Upper lobe of left lung (tissue), 6 donors: ENCODE results near the gene ALS2CL. TPM values are rescaled to one million over a fixed set of nuclear protein-coding genes. Genes with fewer than 3 reads are reported as not detected.

Source experiments
- ATAC-seq, 2 donors: fragments of 200-7000 bp; cut with Tn5 transposase; one replicate each; pipeline ENCODE4 v1.9.1; 2022; ENCODE audit warnings: mild to moderate bottlenecking in 2 of 2, moderate library complexity in 2 of 2; ENCODE audit not compliant: low FRiP score in 2 of 2
- DNase-seq, 2 donors: peaks; one replicate each; pipeline ENCODE4 v3.0.0-alpha.2; 2019 to 2020
- H3K27ac ChIP-seq, 4 donors: fragments of 200-600 bp; sonication (generic); one replicate each; pipeline ENCODE4 v1.5.1; 2016 to 2019
- H3K27me3 ChIP-seq, 4 donors: fragments of 200-600 bp; sonication (generic); one replicate each; pipeline ENCODE4 v1.5.1; 2017 to 2019
- H3K36me3 ChIP-seq, 4 donors: fragments of 200-600 bp; sonication (generic); one replicate each; pipeline ENCODE4 v1.5.1; 2016 to 2019
- H3K4me1 ChIP-seq, 4 donors: fragments of 200-600 bp; sonication (generic); one replicate each; pipeline ENCODE4 v1.5.1; 2018 to 2019
- H3K4me3 ChIP-seq, 4 donors: fragments of 200-600 bp; sonication (generic); one replicate each; pipeline ENCODE4 v1.5.1; 2017 to 2019; ENCODE audit warnings: mild to moderate bottlenecking in 2 of 4, moderate library complexity in 1 of 4
- H3K9me3 ChIP-seq, 4 donors: fragments of 200-600 bp; sonication (generic); one replicate each; pipeline ENCODE4 v1.5.1; 2018 to 2019
- EP300 ChIP-seq, 4 donors: sonication (generic); formaldehyde crosslinking; IDR thresholded peaks; one replicate each; pipeline ENCODE4 v1.5.1; 2017; ENCODE audit warnings: antibody characterized with exemption in 4 of 4, control low read depth in 2 of 4
- POLR2A ChIP-seq, 4 donors: fragments of 450-650 bp; IDR thresholded peaks; one replicate each; pipeline ENCODE4 v1.5.1; 2016 to 2017; ENCODE audit warnings: antibody characterized with exemption in 4 of 4, mild to moderate bottlenecking in 2 of 4
- POLR2AphosphoS5 ChIP-seq, 2 donors: sonication (generic); formaldehyde crosslinking; IDR thresholded peaks; one replicate each; pipeline ENCODE4 v1.5.1; 2017; ENCODE audit warnings: antibody characterized with exemption in 2 of 2
- WGBS, 2 donors: methylation state at CpG; one replicate each; pipeline ENCODE4 v1.1.5; 2017 to 2018; 5-methylcytosine and 5-hydroxymethylcytosine counted together
- total RNA-seq, 6 donors: library from RNA; depleted of rRNA in 4 of 6; stranded (reverse); fragments of >200 nt in 4 of 6; gene quantifications; one replicate each; pipeline versions ENCODE4 v1.1.0 to v1.2.1, GENCODE V29; 2016 to 2021
- TF ChIP-seq, protein P1 (sequence below), 6 experiments: fragments of 450-650 bp in 4 of 6; fragments of 200-600 bp in 2 of 6; sonication (generic) in 2 of 6; IDR thresholded peaks; one replicate each; pipeline ENCODE4 v1.5.1; 2016 to 2019; ENCODE audit warnings: antibody characterized with exemption in 6 of 6
- donor health status: DM: no; HTN: no; CAD: no; lungs with moderate emphysema.
- donor health status: DM: no; HTN: yes; CAD: no; lungs with severe emphysema.

ALS2CL gene
- total RNA-seq, 6 donors from 2014 or later, result 54.2 to 299 (median 66.9) TPM

DNA sequence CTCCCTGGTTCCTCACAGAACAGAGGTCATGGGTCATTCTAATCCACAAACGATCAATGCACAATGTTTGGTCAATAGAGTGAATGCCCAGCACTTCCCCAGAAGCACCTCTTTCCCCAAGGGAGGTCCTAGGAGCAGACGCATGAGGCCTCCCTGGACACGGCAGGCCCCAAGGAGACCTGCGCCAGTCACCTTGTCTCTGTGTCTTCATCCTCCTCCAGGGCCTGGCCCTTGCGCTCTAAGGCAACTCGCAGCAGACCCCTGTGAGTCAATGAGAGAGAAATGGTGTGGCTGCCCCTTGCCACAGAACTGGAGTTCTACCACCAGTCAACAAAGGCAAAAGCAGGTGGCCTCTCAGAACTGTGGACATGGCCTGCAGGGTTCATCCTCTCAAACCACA is 18.1 kb downstream of the ALS2CL start:
- Histone ChIP-seq H3K36me3 (peaks cover 2 to 90% (median 37%) of the 10 kb centered on the region in 4 donors), H3K4me3 (no peak overlapping the region), H3K27ac (no peak overlapping the region), H3K9me3 (no peaks in the 10 kb centered on the region), H3K4me1 (no peaks in the 10 kb centered on the region), H3K27me3 (no peaks in the 10 kb centered on the region)
- TF ChIP-seq, protein P1, sequence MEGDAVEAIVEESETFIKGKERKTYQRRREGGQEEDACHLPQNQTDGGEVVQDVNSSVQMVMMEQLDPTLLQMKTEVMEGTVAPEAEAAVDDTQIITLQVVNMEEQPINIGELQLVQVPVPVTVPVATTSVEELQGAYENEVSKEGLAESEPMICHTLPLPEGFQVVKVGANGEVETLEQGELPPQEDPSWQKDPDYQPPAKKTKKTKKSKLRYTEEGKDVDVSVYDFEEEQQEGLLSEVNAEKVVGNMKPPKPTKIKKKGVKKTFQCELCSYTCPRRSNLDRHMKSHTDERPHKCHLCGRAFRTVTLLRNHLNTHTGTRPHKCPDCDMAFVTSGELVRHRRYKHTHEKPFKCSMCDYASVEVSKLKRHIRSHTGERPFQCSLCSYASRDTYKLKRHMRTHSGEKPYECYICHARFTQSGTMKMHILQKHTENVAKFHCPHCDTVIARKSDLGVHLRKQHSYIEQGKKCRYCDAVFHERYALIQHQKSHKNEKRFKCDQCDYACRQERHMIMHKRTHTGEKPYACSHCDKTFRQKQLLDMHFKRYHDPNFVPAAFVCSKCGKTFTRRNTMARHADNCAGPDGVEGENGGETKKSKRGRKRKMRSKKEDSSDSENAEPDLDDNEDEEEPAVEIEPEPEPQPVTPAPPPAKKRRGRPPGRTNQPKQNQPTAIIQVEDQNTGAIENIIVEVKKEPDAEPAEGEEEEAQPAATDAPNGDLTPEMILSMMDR (IDR thresholded peaks at IDR 0.05), result no peak
- TF ChIP-seq EP300 (IDR thresholded peaks at IDR 0.05), result no peak
- no peak for TF ChIP-seq POLR2AphosphoS5 (IDR thresholded peaks at IDR 0.05)
- no peak for TF ChIP-seq POLR2A (IDR thresholded peaks at IDR 0.05)
- no peak for DNase-seq
- ATAC-seq, result no peak
- WGBS, 2 donors, result 93 to 95% methylated on average over 6 of the region's 6 CpGs

GRCh38 chr3:46674031-46674845 is 19.2 kb downstream of the ALS2CL start:
- WGBS, 2 donors, result 91 to 97% methylated on average over 10 to 11 of the region's 12 CpGs
- no peaks in the 10 kb centered on the region for H3K4me1 ChIP-seq
- H3K27ac ChIP-seq, result no peak overlapping the region
- no peak overlapping the region for H3K4me3 ChIP-seq
- H3K27me3 ChIP-seq, result no peaks in the 10 kb centered on the region
- no peak for TF ChIP-seq EP300 (IDR thresholded peaks at IDR 0.05)
- TF ChIP-seq POLR2AphosphoS5 (IDR thresholded peaks at IDR 0.05), result no peak
- TF ChIP-seq POLR2A (IDR thresholded peaks at IDR 0.05), result no peak
- TF ChIP-seq, protein P1 (IDR thresholded peaks at IDR 0.05), result no peak
- ATAC-seq, result no peak
- peaks cover 2 to 82% (median 30%) of the 10 kb centered on the region in 4 donors for H3K36me3 ChIP-seq
- DNase-seq, result peak in 1 of 2 donors; percentile 16
- H3K9me3 ChIP-seq, result no peaks in the 10 kb centered on the region

DNA sequence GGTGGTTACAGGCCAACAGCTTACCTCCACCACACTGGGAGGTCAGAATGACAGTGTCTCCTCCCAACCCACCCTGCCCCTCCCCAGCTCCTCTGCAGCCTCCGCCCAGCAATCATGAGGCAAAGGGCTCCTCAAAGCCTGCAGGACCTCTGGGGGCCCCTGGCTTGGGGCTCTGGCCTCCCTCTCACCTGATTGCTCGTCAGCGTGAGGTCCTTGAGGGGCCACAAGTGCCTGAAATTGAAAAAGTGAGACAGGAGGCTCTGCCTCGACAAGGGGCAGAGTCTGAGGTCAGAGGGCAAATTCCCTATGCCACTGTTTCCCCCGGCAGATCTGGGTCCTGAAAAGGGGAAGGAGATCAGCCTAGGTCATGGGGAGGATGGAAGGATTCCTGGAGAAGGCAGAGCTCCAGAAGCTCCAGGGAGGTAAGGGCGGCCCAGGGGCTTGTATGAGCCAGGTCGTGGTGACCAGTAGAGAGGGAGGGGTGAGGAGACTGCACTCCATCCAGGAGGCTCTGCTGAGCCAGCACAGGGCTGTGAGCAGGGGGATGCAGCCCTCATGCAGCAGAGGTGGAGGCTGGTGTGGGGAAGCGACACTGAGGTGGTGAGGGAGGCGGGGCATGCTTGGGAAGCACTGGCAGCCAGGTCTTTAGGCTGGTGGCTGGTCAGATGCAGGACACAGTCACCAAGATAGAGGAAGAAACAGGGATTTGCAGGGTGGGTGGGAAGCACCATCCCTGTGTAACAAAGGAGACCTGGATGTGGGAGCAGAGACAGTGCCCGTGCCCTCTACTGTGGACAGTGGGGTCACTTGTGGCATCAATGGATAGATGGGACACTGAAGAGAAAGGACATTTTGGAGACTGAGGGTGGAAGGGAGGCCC is 20.1 kb downstream of the ALS2CL start:
- Histone ChIP-seq H3K4me3 (no peak overlapping the region), H3K4me1 (no peaks in the 10 kb centered on the region), H3K36me3 (peaks cover 2 to 74% (median 30%) of the 10 kb centered on the region in 4 donors), H3K27ac (no peak overlapping the region), H3K9me3 (no peaks in the 10 kb centered on the region), H3K27me3 (no peaks in the 10 kb centered on the region)
- ATAC-seq, result no peak
- 87 to 92% methylated on average over 9 to 10 of the region's 10 CpGs for WGBS, 2 donors
- DNase-seq, result peak in 1 of 2 donors; percentile 10
- TF ChIP-seq EP300 (IDR thresholded peaks at IDR 0.05) (no peak), POLR2AphosphoS5 (IDR thresholded peaks at IDR 0.05) (no peak), POLR2A (IDR thresholded peaks at IDR 0.05) (no peak)
- TF ChIP-seq, protein P1 (IDR thresholded peaks at IDR 0.05), result no peak

DNA sequence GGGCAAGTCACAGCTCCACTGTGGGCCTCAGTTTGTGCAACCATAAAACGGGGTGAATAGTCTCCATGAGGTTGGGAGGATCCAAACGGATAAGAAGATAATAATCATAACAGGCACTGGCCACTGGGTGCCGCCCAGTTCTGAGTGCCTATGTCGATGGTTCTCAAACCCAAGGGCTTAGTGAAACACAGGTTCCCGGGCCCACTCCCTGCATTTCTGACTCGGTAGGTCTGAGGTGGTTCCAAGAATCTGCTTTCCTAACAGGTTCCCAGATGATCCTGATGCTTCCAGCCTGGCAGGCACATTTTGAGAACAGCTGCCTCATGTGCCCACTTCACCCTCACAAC is 21.2 kb downstream of the ALS2CL start:
- Histone ChIP-seq H3K4me3 (no peak overlapping the region), H3K27me3 (no peaks in the 10 kb centered on the region)

More for the DNA sequence above, 21.2 kb downstream of the ALS2CL start:
- no peak for TF ChIP-seq EP300 (IDR thresholded peaks at IDR 0.05)
- TF ChIP-seq POLR2A (IDR thresholded peaks at IDR 0.05), result no peak
- no peak for TF ChIP-seq POLR2AphosphoS5 (IDR thresholded peaks at IDR 0.05)
- TF ChIP-seq, protein P1 (IDR thresholded peaks at IDR 0.05), result no peak
- Histone ChIP-seq H3K9me3 (no peaks in the 10 kb centered on the region), H3K27ac (no peak overlapping the region), H3K36me3 (peaks cover 2 to 67% (median 28%) of the 10 kb centered on the region in 4 donors), H3K4me1 (no peaks in the 10 kb centered on the region)
- DNase-seq (peak in 1 of 2 donors; percentile 14), ATAC-seq (no peak)
- WGBS, 2 donors, result 85 to 86% methylated on average over 4 to 6 of the region's 6 CpGs
